CD14-positive monocyte (primary cell): ENCODE results near the gene MRNIP. TPM values are rescaled to one million over a fixed set of nuclear protein-coding genes. Genes with fewer than 3 reads are reported as not detected.
A peak's percentile ranks its signal among the peaks of the same experiment; 100 is the strongest.

Experiments used
- DNase-seq, 3 donors: peaks; one replicate each; pipeline ENCODE4 v3.0.0-alpha.2; 2011 to 2022
- H2AFZ ChIP-seq: 2 replicates; pipeline ENCODE4 v1.6.0; 2012; ENCODE audit warnings: mild to moderate bottlenecking, low read depth, low read length, inconsistent platforms; ENCODE audit not compliant: insufficient read depth, poor library complexity, severe bottlenecking
- H3K27ac ChIP-seq, 2 donors: 1 replicate in 1 of 2; 2 replicates in 1 of 2; pipeline ENCODE4 v1.5.1; 2012 to 2013; ENCODE audit warnings: low read length in 2 of 2, control low read depth in 1 of 2, inconsistent platforms in 1 of 2, low read depth in 1 of 2, mild to moderate bottlenecking in 1 of 2
- H3K27me3 ChIP-seq, 2 donors: one replicate each; pipeline versions ENCODE4 v1.6.0 to v1.6.1; 2011 to 2013; ENCODE audit warnings: low read length in 2 of 2; ENCODE audit not compliant: control insufficient read depth in 2 of 2, insufficient read depth in 2 of 2
- H3K36me3 ChIP-seq, 2 donors: replicated peaks in 1 of 2; 1 replicate in 1 of 2; 2 replicates in 1 of 2; pipeline versions ENCODE4 v1.5.1 to v1.6.1; 2012 to 2013; ENCODE audit warnings: low read length in 2 of 2, control low read depth in 1 of 2, inconsistent platforms in 1 of 2, mild to moderate bottlenecking in 1 of 2; ENCODE audit not compliant: insufficient read depth in 2 of 2, control insufficient read depth in 1 of 2
- H3K4me1 ChIP-seq, 2 donors: 1 replicate in 1 of 2; 2 replicates in 1 of 2; pipeline versions ENCODE4 v1.5.1 to v1.6.1; 2012 to 2013; ENCODE audit warnings: low read length in 2 of 2, control low read depth in 1 of 2, inconsistent platforms in 1 of 2, mild to moderate bottlenecking in 1 of 2, moderate library complexity in 1 of 2; ENCODE audit not compliant: insufficient read depth in 2 of 2, control insufficient read depth in 1 of 2
- H3K4me2 ChIP-seq: replicated peaks from 2 replicates; pipeline ENCODE3; 2012; ENCODE audit warnings: low read length, moderate library complexity, mild to moderate bottlenecking; ENCODE audit not compliant: poor library complexity, severe bottlenecking; ENCODE audit errors: extremely low read depth
- H3K4me3 ChIP-seq, 3 experiments: fragments of 200-600 bp in 1 of 3; sonication (generic) in 1 of 3; replicated peaks in 1 of 3; 1 replicate in 2 of 3; 2 replicates in 1 of 3; pipeline ENCODE4 v1.5.1; 2011 to 2013; ENCODE audit warnings: low read length in 3 of 3, mild to moderate bottlenecking in 3 of 3, control low read depth in 2 of 3, low read depth in 2 of 3, inconsistent platforms in 1 of 3, moderate library complexity in 1 of 3
- H3K79me2 ChIP-seq: 2 replicates; pipeline ENCODE4 v1.6.0; 2012; ENCODE audit warnings: mild to moderate bottlenecking, control low read depth, inconsistent platforms, low read length, moderate library complexity; ENCODE audit not compliant: insufficient read depth
- H3K9ac ChIP-seq: 2 replicates; pipeline ENCODE4 v1.6.0; 2017; ENCODE audit warnings: low read length, mild to moderate bottlenecking; ENCODE audit not compliant: insufficient read depth, poor library complexity, severe bottlenecking
- H3K9me3 ChIP-seq, 2 donors: replicated peaks in 1 of 2; 1 replicate in 1 of 2; 2 replicates in 1 of 2; pipeline versions ENCODE4 v1.5.1 to v1.6.1; 2012 to 2013; ENCODE audit warnings: low read length in 2 of 2, control low read depth in 1 of 2; ENCODE audit not compliant: control insufficient read depth in 1 of 2, insufficient read depth in 1 of 2
- H4K20me1 ChIP-seq: 2 replicates; pipeline ENCODE4 v1.6.0; 2012; ENCODE audit warnings: mild to moderate bottlenecking, low read length, control low read depth, moderate library complexity; ENCODE audit not compliant: insufficient read depth
- H3K27ac Mint-ChIP-seq, 7 donors: one replicate each; pipeline ENCODE4 v1.8.0; 2020; ENCODE audit warnings: mild to moderate bottlenecking in 7 of 7, mixed read lengths in 7 of 7, moderate library complexity in 6 of 7, inconsistent platforms in 2 of 7
- H3K27me3 Mint-ChIP-seq, 3 donors: one replicate each; pipeline ENCODE4 v1.8.0; 2021 to 2022; ENCODE audit warnings: low read depth in 3 of 3, mild to moderate bottlenecking in 3 of 3, mixed read lengths in 3 of 3, moderate library complexity in 3 of 3, inconsistent platforms in 1 of 3
- H3K36me3 Mint-ChIP-seq, 2 donors: one replicate each; pipeline ENCODE4 v1.8.0; 2020; ENCODE audit warnings: mixed read lengths in 2 of 2, inconsistent platforms in 1 of 2, mild to moderate bottlenecking in 1 of 2
- H3K4me1 Mint-ChIP-seq: one replicate; pipeline ENCODE4 v1.8.0; 2020; ENCODE audit warnings: mild to moderate bottlenecking, mixed read lengths
- H3K4me3 Mint-ChIP-seq, 2 donors: one replicate each; pipeline ENCODE4 v1.8.0; 2020; ENCODE audit warnings: mild to moderate bottlenecking in 2 of 2, mixed read lengths in 2 of 2, moderate library complexity in 1 of 2
- H3K9me3 Mint-ChIP-seq, 7 donors: one replicate each; pipeline ENCODE4 v1.8.0; 2020 to 2022; ENCODE audit warnings: mixed read lengths in 7 of 7, mild to moderate bottlenecking in 6 of 7, moderate library complexity in 6 of 7, inconsistent platforms in 2 of 7
- CTCF ChIP-seq: fragments of 200-600 bp; IDR thresholded peaks from one replicate; pipeline ENCODE4 v1.8.0; 2022; ENCODE audit warnings: antibody characterized with exemption, mild to moderate bottlenecking
- WGBS: methylation state at CpG from one replicate; pipeline ENCODE4 v1.1.5; 2013; ENCODE audit warnings: missing lambda C conversion rate; ENCODE audit not compliant: insufficient coverage; 5-methylcytosine and 5-hydroxymethylcytosine counted together
- intact Hi-C, 2 donors: fragments of 100-400 bp; cut with micrococcal nuclease; formaldehyde crosslinking; loops; one replicate each; pipeline versions ENCODE4 v1.15.0 to v1.15.1; 2023
- polyA plus RNA-seq, 3 donors: library from polyadenylated mRNA; depleted of rRNA in 1 of 3; unstranded in 2 of 3; stranded (reverse) in 1 of 3; fragments of 300-500 nt in 2 of 3; fragments of >200 nt in 1 of 3; fragmentation: Illumina TruSeq in 2 of 3; gene quantifications; 1 replicate in 2 of 3; 2 replicates in 1 of 3; pipeline ENCODE4 v1.2.3, GENCODE V29; 2012 to 2021

MRNIP gene
- polyA plus RNA-seq, 3 donors: 1.2 to 23.0 (median 1.4) TPM

DNA sequence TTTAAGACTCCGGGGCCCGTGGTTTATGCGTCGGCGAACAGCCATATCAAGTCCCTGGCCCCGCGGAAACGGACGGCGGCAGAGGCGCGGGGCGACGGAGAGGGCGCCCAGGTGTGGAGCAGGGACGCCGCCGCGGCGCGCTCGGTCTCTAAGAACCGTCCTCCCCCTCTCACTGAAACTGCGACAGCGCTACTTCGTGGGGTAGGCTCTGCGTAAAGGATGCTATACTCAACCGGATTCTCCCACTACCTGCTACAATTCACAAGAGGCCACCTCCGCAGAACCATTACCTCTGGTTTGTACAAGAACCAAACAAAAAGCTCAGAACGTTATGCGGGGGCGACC lies 404 bp downstream of the MRNIP start:
- no peak for TF ChIP-seq CTCF
- intact Hi-C loops: no loop called here
- Mint-ChIP-seq H3K27me3 (peaks cover 0 to 4% (median 3%) of the 10 kb centered on the region in 3 donors), H3K27ac (peak overlapping the region; percentile 1 to 82 (median 66)), H3K4me3 (peak overlapping the region; percentile 95 to 99), H3K36me3 (peaks cover 10 to 11% of the 10 kb centered on the region in 2 donors), H3K9me3 (peaks cover 0 to 6% (median 0%) of the 10 kb centered on the region in 7 donors), H3K4me1 (peaks cover 22% of the 10 kb centered on the region)
- Histone ChIP-seq H3K9me3 (no peaks in the 10 kb centered on the region), H3K27me3 (no peaks in the 10 kb centered on the region), H3K4me2 (peak overlapping the region; percentile 89), H4K20me1 (no peaks in the 10 kb centered on the region), H3K27ac (no peak overlapping the region), H3K4me3 (peak overlapping the region; percentile 70 to 93 (median 90)), H3K4me1 (peaks cover 10 to 21% of the 10 kb centered on the region in 2 donors), H3K9ac (peak overlapping the region; percentile 69), H3K36me3 (peaks cover 7 to 14% of the 10 kb centered on the region in 2 donors), H3K79me2 (no peaks in the 10 kb centered on the region), H2AFZ (peak overlapping the region; percentile 94)
- WGBS: 0% methylated on average over 32 of the region's 32 CpGs
- no peak for DNase-seq

GRCh38 chr5:179854356-179854755 lies 4.3 kb downstream of the MRNIP start:
- H3K4me1 Mint-ChIP-seq: peaks cover 25% of the 10 kb centered on the region
- no peak overlapping the region for H3K27ac Mint-ChIP-seq
- peaks cover 0 to 1% (median 0%) of the 10 kb centered on the region in 7 donors for H3K9me3 Mint-ChIP-seq
- no peak for DNase-seq
- H3K4me2 ChIP-seq: no peak overlapping the region
- H3K9me3 ChIP-seq: no peaks in the 10 kb centered on the region
- no peak overlapping the region for H3K4me3 Mint-ChIP-seq
- H3K4me1 ChIP-seq: peaks cover 18 to 30% of the 10 kb centered on the region in 2 donors
- H3K27me3 ChIP-seq: no peaks in the 10 kb centered on the region
- H3K36me3 Mint-ChIP-seq: peaks cover 6 to 8% of the 10 kb centered on the region in 2 donors
- no peak overlapping the region for H3K9ac ChIP-seq
- no peaks in the 10 kb centered on the region for H3K79me2 ChIP-seq
- H3K27me3 Mint-ChIP-seq: peaks cover 0 to 2% (median 0%) of the 10 kb centered on the region in 3 donors
- H3K4me3 ChIP-seq: no peak overlapping the region
- 100% methylated on average over 4 of the region's 8 CpGs for WGBS
- H3K27ac ChIP-seq: no peak overlapping the region
- no peak overlapping the region for H2AFZ ChIP-seq
- peaks cover 11 to 19% of the 10 kb centered on the region in 2 donors for H3K36me3 ChIP-seq
- no peaks in the 10 kb centered on the region for H4K20me1 ChIP-seq
- no peak for TF ChIP-seq CTCF
- intact Hi-C loops: no loop called here
